Prostate gland (tissue), 2 donors: Measurements from ENCODE around the gene RNF113B. TPM values are rescaled to one million over a fixed set of nuclear protein-coding genes. Genes with fewer than 3 reads are reported as not detected.

Source experiments
- DNase-seq: peaks from one replicate; pipeline ENCODE4 v3.0.0-alpha.2; 2019; ENCODE audit warnings: low spot score
- H3K27ac ChIP-seq, 2 donors: fragments of 200-600 bp; sonication (generic); 2 replicates each; pipeline ENCODE4 v1.5.1; 2017 to 2019
- H3K27me3 ChIP-seq: fragments of 200-600 bp; sonication (generic); replicated peaks from 2 replicates; pipeline ENCODE4 v1.5.1; 2019; ENCODE audit not compliant: insufficient read depth
- H3K36me3 ChIP-seq, 2 donors: fragments of 200-600 bp; sonication (generic); 1 replicate in 1 of 2; 2 replicates in 1 of 2; pipeline versions ENCODE4 v1.5.1 to v1.8.1; 2017 to 2019
- H3K4me1 ChIP-seq: fragments of 200-600 bp; sonication (generic); replicated peaks from 2 replicates; pipeline ENCODE4 v1.5.1; 2019
- H3K4me3 ChIP-seq, 2 donors: fragments of 200-600 bp; sonication (generic); 2 replicates each; pipeline ENCODE4 v1.5.1; 2017 to 2019
- H3K9me3 ChIP-seq: fragments of 200-600 bp; sonication (generic); 2 replicates; pipeline ENCODE4 v1.5.1; 2017
- POLR2A ChIP-seq: fragments of 450-650 bp; IDR thresholded peaks from one replicate; pipeline ENCODE4 v1.6.1; 2016; ENCODE audit warnings: antibody characterized with exemption, mild to moderate bottlenecking
- POLR2AphosphoS5 ChIP-seq: sonication (generic); formaldehyde crosslinking; IDR thresholded peaks from one replicate; pipeline ENCODE4 v1.6.1; 2017; ENCODE audit warnings: antibody characterized with exemption
- WGBS: methylation state at CpG from one replicate; pipeline ENCODE4 v1.1.5; 2018; 5-methylcytosine and 5-hydroxymethylcytosine counted together
- intact Hi-C: fragments of 100-400 bp; cut with DNase I; formaldehyde crosslinking; loops from one replicate; pipeline ENCODE4 v1.14.2; 2022
- total RNA-seq, 2 donors: library from RNA; depleted of rRNA; stranded (reverse); fragments of >200 nt; gene quantifications; one replicate each; pipeline ENCODE4 v1.1.0, GENCODE V29; 2016
- TF ChIP-seq, protein P1 (sequence below), 4 experiments: fragments of 200-600 bp in 2 of 4; fragments of 450-650 bp in 2 of 4; sonication (generic) in 2 of 4; IDR thresholded peaks; 1 replicate in 3 of 4; 2 replicates in 1 of 4; pipeline ENCODE4 v1.5.1; 2016 to 2019; ENCODE audit warnings: antibody characterized with exemption in 4 of 4, mild to moderate bottlenecking in 2 of 4, moderate library complexity in 2 of 4

The RNF113B gene
- total RNA-seq: 10 to 100 TPM in 1 of 2 donors, not detected in 1; 11.2 TPM

GRCh38 chr13:98176777-98177608, at the start of gene RNF113B:
RNF113B (minus strand) TSS chr13:98177269; CDS start chr13:98177236, 33 bp downstream.
- H3K27ac ChIP-seq: no peak within 1 kb of the TSS
- no peak for DNase-seq
- H3K27me3 ChIP-seq: no peaks in the 10 kb centered on the region
- no peak within 1 kb of the TSS for H3K4me3 ChIP-seq
- H3K4me1 ChIP-seq: peaks cover 21% of the 10 kb centered on the region
- WGBS: 96% methylated on average over 57 of the region's 58 CpGs
- no peaks in the 10 kb centered on the region for H3K36me3 ChIP-seq
- TF ChIP-seq, protein P1, sequence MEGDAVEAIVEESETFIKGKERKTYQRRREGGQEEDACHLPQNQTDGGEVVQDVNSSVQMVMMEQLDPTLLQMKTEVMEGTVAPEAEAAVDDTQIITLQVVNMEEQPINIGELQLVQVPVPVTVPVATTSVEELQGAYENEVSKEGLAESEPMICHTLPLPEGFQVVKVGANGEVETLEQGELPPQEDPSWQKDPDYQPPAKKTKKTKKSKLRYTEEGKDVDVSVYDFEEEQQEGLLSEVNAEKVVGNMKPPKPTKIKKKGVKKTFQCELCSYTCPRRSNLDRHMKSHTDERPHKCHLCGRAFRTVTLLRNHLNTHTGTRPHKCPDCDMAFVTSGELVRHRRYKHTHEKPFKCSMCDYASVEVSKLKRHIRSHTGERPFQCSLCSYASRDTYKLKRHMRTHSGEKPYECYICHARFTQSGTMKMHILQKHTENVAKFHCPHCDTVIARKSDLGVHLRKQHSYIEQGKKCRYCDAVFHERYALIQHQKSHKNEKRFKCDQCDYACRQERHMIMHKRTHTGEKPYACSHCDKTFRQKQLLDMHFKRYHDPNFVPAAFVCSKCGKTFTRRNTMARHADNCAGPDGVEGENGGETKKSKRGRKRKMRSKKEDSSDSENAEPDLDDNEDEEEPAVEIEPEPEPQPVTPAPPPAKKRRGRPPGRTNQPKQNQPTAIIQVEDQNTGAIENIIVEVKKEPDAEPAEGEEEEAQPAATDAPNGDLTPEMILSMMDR (IDR thresholded peaks at IDR 0.05): no peak
- TF ChIP-seq POLR2AphosphoS5: no peak
- TF ChIP-seq POLR2A: no peak
- no peaks in the 10 kb centered on the region for H3K9me3 ChIP-seq
- intact Hi-C loops: no loop called here

- 61% methylated on average over 5 of the region's 5 CpGs for WGBS
- H3K36me3 ChIP-seq: no peaks in the 10 kb centered on the region
- intact Hi-C loops: loop anchor here (10.0 kb wide), 1 partner anchor 82 kb away; the partner anchor contains the start of gene FARP1
- TF ChIP-seq POLR2AphosphoS5 (no peak), POLR2A (no peak)
- TF ChIP-seq, protein P1 (IDR thresholded peaks at IDR 0.05): no peak
- H3K4me1 ChIP-seq: peaks cover 24% of the 10 kb centered on the region
- H3K4me3 ChIP-seq: no peak overlapping the region
- no peak for DNase-seq
- H3K27ac ChIP-seq: peak overlapping the region; percentile 74
- H3K9me3 ChIP-seq: no peaks in the 10 kb centered on the region
- no peaks in the 10 kb centered on the region for H3K27me3 ChIP-seq
Observed at GRCh38 chr13:98226496-98226895, 49.4 kb upstream of the RNF113B start.

DNA sequence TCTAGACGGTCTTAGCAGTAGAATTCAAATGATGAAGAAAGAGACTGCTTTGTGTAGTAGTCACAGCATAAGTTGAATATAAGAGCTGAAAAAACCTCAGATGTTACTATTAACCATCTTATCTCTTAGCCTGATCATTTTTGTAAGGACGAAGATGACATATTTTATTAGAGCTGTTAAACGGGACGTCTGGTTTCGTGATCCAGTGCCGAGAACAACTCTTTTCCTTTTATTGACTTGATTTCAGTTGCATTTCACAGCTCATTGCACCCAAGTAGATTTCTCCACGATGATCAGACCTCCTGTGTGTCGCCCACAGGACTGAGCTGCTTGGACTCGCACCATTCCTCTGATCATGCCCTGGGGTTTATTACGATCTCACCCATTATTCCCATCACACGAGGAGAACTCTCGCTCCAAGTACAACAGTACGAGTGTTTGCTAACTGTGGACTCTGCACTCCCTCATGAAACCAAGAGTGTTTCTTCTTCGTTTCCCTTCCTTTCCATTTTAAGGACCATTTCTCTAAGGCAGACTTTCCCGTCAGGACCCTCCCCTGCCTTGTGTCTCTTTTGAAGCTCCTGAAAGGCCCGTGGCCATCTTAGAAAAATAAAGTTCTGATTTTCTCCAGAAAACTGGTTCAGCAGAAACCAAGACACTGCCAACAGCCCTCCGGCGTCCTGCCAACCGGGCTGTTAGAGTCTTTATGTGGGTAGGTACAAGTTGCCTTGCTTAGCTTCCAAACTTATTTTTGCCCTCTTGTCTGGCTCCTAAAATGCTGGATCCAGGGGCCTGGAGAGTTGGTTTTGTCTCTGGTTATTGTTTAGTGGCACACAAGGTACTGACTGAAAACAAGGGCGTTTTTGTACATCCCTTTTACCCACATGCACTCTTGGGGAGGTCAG, 48.2 kb upstream of the RNF113B start:
- H3K4me3 ChIP-seq: peak overlapping the region in 1 of 2 donors; percentile 15
- no peaks in the 10 kb centered on the region for H3K9me3 ChIP-seq
- TF ChIP-seq POLR2AphosphoS5 (peak; percentile 77), POLR2A (no peak)
- H3K27me3 ChIP-seq: no peaks in the 10 kb centered on the region
- WGBS: 18% methylated on average over 20 of the region's 20 CpGs
- peak overlapping the region; percentile 74 for H3K27ac ChIP-seq
- no peaks in the 10 kb centered on the region for H3K36me3 ChIP-seq
- peaks cover 26% of the 10 kb centered on the region for H3K4me1 ChIP-seq
- DNase-seq: peak; percentile 47
- intact Hi-C loops: loop anchor here (10.0 kb wide), 1 partner anchor 80 kb away; the partner anchor contains the start of gene FARP1

DNA sequence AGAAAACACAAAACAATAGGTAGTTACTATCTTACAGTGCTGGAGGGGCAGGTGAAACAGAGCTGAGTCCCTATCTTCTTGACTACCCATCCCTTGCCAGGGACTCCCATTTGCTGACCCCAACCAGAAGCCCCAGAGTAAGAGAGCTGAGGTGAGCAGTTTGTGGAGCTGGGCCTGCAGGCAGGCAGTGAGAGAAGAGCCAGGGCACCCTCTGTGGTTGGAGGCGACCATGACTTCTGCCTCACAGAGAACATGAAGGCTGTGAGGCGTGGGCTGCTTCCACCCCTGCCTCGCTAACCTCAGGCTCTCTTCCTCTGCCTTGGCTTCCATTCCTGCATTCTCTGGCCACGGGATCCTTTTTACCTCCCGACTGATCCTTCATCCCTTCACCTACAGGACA, 47.5 kb upstream of the RNF113B start:
- TF ChIP-seq POLR2A: no peak
- peak; percentile 13 for DNase-seq
- intact Hi-C loops: loop anchor here (10.0 kb wide), 1 partner anchor 80 kb away; the partner anchor contains the start of gene FARP1
- H3K27ac ChIP-seq: peak overlapping the region; percentile 74
- 37% methylated on average over 5 of the region's 5 CpGs for WGBS
- peaks cover 26% of the 10 kb centered on the region for H3K4me1 ChIP-seq
- no peaks in the 10 kb centered on the region for H3K27me3 ChIP-seq
- H3K36me3 ChIP-seq: no peaks in the 10 kb centered on the region
- H3K9me3 ChIP-seq: no peaks in the 10 kb centered on the region
- no peak overlapping the region for H3K4me3 ChIP-seq

DNA sequence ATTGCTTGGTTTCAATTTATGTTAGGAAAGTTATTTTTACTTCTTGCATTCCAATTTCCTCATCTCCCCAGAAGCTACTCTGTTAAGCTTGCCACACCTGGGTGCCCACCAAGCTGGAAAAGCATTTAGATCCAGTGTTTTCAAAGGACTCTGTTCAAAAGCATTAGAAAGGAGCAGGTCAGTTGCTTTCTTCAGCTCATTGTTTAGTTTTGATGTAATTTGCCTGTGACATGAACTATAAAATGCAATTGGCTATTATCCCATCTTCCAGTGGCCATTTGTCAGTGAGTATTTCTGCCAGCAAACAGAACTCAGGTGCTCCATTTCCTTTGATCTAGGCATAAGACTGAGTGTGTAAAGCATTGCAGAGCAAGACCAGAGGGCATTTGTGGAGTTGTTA, 46.7 kb upstream of the RNF113B start:
- Histone ChIP-seq H3K4me1 (peaks cover 26% of the 10 kb centered on the region), H3K27me3 (no peaks in the 10 kb centered on the region), H3K36me3 (no peaks in the 10 kb centered on the region), H3K27ac (peak overlapping the region; percentile 74), H3K9me3 (no peaks in the 10 kb centered on the region), H3K4me3 (no peak overlapping the region)
- intact Hi-C loops: loop anchor here (10.0 kb wide), 1 partner anchor 79 kb away; the partner anchor contains the start of gene FARP1
- DNase-seq: peak; percentile 48
- TF ChIP-seq POLR2AphosphoS5: peak; percentile 76
- TF ChIP-seq, protein P1 (IDR thresholded peaks at IDR 0.05): no peak
